Measurements from ENCODE around the gene EPS8L3.

The EPS8L3 gene

DNA sequence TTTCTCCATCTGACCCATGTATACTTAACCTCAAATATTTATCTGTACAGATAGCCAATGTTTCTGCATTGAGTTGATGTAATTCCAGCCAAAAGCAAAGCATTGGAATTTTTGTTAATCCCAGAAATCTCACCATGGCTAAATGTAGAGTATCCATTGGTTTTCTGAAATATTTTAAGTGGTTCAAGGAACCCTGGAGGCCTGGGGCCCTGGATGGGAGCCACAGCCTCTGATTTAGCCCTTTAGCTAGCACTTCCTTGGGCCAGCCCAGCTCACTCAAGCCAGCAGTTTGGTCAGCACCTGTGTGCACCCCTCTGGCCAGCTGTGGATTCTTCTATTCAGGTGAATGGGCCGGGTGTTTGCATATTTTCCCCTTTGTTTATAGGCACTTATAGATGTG is 18.8 kb upstream of the EPS8L3 start:
- DNase-seq (ENCODE audit: low spot score), result no peak
- TF ChIP-seq, protein P1, sequence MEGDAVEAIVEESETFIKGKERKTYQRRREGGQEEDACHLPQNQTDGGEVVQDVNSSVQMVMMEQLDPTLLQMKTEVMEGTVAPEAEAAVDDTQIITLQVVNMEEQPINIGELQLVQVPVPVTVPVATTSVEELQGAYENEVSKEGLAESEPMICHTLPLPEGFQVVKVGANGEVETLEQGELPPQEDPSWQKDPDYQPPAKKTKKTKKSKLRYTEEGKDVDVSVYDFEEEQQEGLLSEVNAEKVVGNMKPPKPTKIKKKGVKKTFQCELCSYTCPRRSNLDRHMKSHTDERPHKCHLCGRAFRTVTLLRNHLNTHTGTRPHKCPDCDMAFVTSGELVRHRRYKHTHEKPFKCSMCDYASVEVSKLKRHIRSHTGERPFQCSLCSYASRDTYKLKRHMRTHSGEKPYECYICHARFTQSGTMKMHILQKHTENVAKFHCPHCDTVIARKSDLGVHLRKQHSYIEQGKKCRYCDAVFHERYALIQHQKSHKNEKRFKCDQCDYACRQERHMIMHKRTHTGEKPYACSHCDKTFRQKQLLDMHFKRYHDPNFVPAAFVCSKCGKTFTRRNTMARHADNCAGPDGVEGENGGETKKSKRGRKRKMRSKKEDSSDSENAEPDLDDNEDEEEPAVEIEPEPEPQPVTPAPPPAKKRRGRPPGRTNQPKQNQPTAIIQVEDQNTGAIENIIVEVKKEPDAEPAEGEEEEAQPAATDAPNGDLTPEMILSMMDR (IDR thresholded peaks at IDR 0.05; ENCODE audit: extremely low read depth, missing control alignments), result no peak

GRCh38 chr1:109781806-109782205 is 18.1 kb upstream of the EPS8L3 start:
- TF ChIP-seq, protein P1 (IDR thresholded peaks at IDR 0.05; ENCODE audit: extremely low read depth, missing control alignments), result no peak
- DNase-seq (ENCODE audit: low spot score), result no peak

GRCh38 chr1:109780982-109781381 is 17.3 kb upstream of the EPS8L3 start:
- no peak for DNase-seq (ENCODE audit: low spot score)
- TF ChIP-seq, protein P1 (IDR thresholded peaks at IDR 0.05; ENCODE audit: extremely low read depth, missing control alignments), result no peak

- TF ChIP-seq, protein P1 (IDR thresholded peaks at IDR 0.05; ENCODE audit: extremely low read depth, missing control alignments), result no peak
- no peak for DNase-seq (ENCODE audit: low spot score)
Measured at GRCh38 chr1:109777980-109778625, 14.4 kb upstream of the EPS8L3 start.

- no peak for DNase-seq (ENCODE audit: low spot score)
- TF ChIP-seq, protein P1 (IDR thresholded peaks at IDR 0.05; ENCODE audit: extremely low read depth, missing control alignments), result no peak
Measured at GRCh38 chr1:109777436-109777835, 13.7 kb upstream of the EPS8L3 start.

GRCh38 chr1:109776911-109777310 is 13.2 kb upstream of the EPS8L3 start:
- TF ChIP-seq, protein P1 (IDR thresholded peaks at IDR 0.05; ENCODE audit: extremely low read depth, missing control alignments), result peak; percentile 89
- DNase-seq (ENCODE audit: low spot score), result peak; percentile 84

GRCh38 chr1:109776206-109776835 is 12.6 kb upstream of the EPS8L3 start:
- no peak for DNase-seq (ENCODE audit: low spot score)
- TF ChIP-seq, protein P1 (IDR thresholded peaks at IDR 0.05; ENCODE audit: extremely low read depth, missing control alignments), result no peak
